T-cell (primary cell): ENCODE results near the gene PARD3B. TPM values are rescaled to one million over a fixed set of nuclear protein-coding genes. Genes with fewer than 3 reads are reported as not detected.

Experiments
- ATAC-seq, 4 experiments: fragments of 200-7000 bp in 3 of 4; fragments of 150-1000 bp in 1 of 4; cut with Tn5 transposase; replicated peaks in 1 of 4; 1 replicate in 3 of 4; 2 replicates in 1 of 4; pipeline ENCODE4 v1.10.0; 2021; ENCODE audit warnings: moderate library complexity in 3 of 4, mild to moderate bottlenecking in 2 of 4, moderate number of reproducible peaks in 1 of 4
- CTCF ChIA-PET, 2 donors: fragments of 300-600 bp; sonication (Branson Sonifier 250); formaldehyde crosslinking; loops; one replicate each; lab custom pipeline; 2022; ENCODE audit warnings: antibody characterized with exemption in 2 of 2; lab: Charles Lee
- POLR2A ChIA-PET, 2 donors: fragments of 300-600 bp; sonication (Branson Sonifier 250); formaldehyde crosslinking; loops; one replicate each; lab custom pipeline; 2022; ENCODE audit warnings: antibody characterized with exemption in 2 of 2; lab: Charles Lee
- DNase-seq, 35 experiments: peaks; one replicate each; pipeline versions ENCODE4 v3.0.0 to v3.0.0-alpha.2; 2013 to 2023
- H3K27ac ChIP-seq: one replicate; pipeline ENCODE4 v1.5.1; 2013; ENCODE audit warnings: low read length
- H3K27me3 ChIP-seq, 2 experiments: replicated peaks in 1 of 2; 1 replicate in 1 of 2; 2 replicates in 1 of 2; pipeline versions ENCODE4 v1.6.1 to v1.7.0; 2013; ENCODE audit warnings: low read length in 1 of 2, mixed read lengths in 1 of 2; ENCODE audit not compliant: control insufficient read depth in 2 of 2, insufficient read depth in 2 of 2; ENCODE audit errors: extremely low read depth in 1 of 2
- H3K36me3 ChIP-seq, 2 donors: 1 replicate in 1 of 2; 2 replicates in 1 of 2; pipeline versions ENCODE4 v1.6.1 to v1.7.0; 2013; ENCODE audit warnings: low read length in 1 of 2; ENCODE audit not compliant: control insufficient read depth in 2 of 2, insufficient read depth in 1 of 2; ENCODE audit errors: extremely low read depth in 1 of 2
- H3K4me1 ChIP-seq, 2 experiments: 1 replicate in 1 of 2; 2 replicates in 1 of 2; pipeline versions ENCODE4 v1.6.1 to v1.7.0; 2013; ENCODE audit warnings: low read length in 2 of 2, mixed read lengths in 1 of 2; ENCODE audit not compliant: insufficient read depth in 2 of 2, control insufficient read depth in 1 of 2; ENCODE audit errors: extremely low read depth in 1 of 2
- H3K4me3 ChIP-seq, 2 donors: 1 replicate in 1 of 2; 2 replicates in 1 of 2; pipeline versions ENCODE4 v1.5.1 to v1.7.0; 2013; ENCODE audit warnings: mild to moderate bottlenecking in 2 of 2, low read length in 1 of 2, moderate library complexity in 1 of 2; ENCODE audit not compliant: control insufficient read depth in 1 of 2; ENCODE audit errors: extremely low read depth in 1 of 2
- H3K9me3 ChIP-seq: 2 replicates; pipeline ENCODE4 v1.7.0; 2013
- H3K27ac Mint-ChIP-seq, 2 donors: one replicate each; pipeline ENCODE4 v1.8.0; 2020 to 2021; ENCODE audit warnings: mild to moderate bottlenecking in 2 of 2, mixed read lengths in 2 of 2
- H3K27me3 Mint-ChIP-seq, 2 donors: one replicate each; pipeline ENCODE4 v1.8.0; 2021 to 2022; ENCODE audit warnings: mixed read lengths in 2 of 2
- H3K36me3 Mint-ChIP-seq: one replicate; pipeline ENCODE4 v1.8.0; 2021; ENCODE audit warnings: mixed read lengths
- H3K4me1 Mint-ChIP-seq, 3 donors: one replicate each; pipeline ENCODE4 v1.8.0; 2020 to 2022; ENCODE audit warnings: mixed read lengths in 3 of 3, mild to moderate bottlenecking in 1 of 3
- H3K4me3 Mint-ChIP-seq, 3 donors: one replicate each; pipeline ENCODE4 v1.8.0; 2020 to 2022; ENCODE audit warnings: mild to moderate bottlenecking in 3 of 3, mixed read lengths in 3 of 3, moderate library complexity in 3 of 3
- H3K9me3 Mint-ChIP-seq, 3 donors: one replicate each; pipeline ENCODE4 v1.8.0; 2020 to 2022; ENCODE audit warnings: mixed read lengths in 3 of 3
- WGBS: methylation state at CpG from one replicate; pipeline ENCODE4 v1.1.5; 2013; ENCODE audit warnings: missing lambda C conversion rate; ENCODE audit not compliant: insufficient coverage; 5-methylcytosine and 5-hydroxymethylcytosine counted together
- total RNA-seq, 35 experiments: library from RNA in 6 of 35; stranded (reverse) in 6 of 35; fragments of 120-200 nt in 1 of 35; gene quantifications; one replicate each; pipeline versions ENCODE4 v1.2.1 to v1.2.4 and lab custom pipeline; 2013 to 2026

The PARD3B gene
- total RNA-seq, 5 donors from 2014 or later (not counting 1 experiment from before 2014, with no cell fraction given): 0.75 to 2.0 (median 1.6) TPM

- Histone ChIP-seq H3K9me3 (no peaks in the 10 kb centered on the region), H3K4me1 (no peaks in the 10 kb centered on the region), H3K4me3 (no peak overlapping the region), H3K27ac (no peak overlapping the region), H3K27me3 (peaks cover 0 to 7% of the 10 kb centered on the region in 2 experiments), H3K36me3 (no peaks in the 10 kb centered on the region)
- Mint-ChIP-seq H3K36me3 (no peaks in the 10 kb centered on the region), H3K4me3 (no peak overlapping the region), H3K4me1 (no peaks in the 10 kb centered on the region), H3K27me3 (peaks cover 0 to 4% of the 10 kb centered on the region in 2 donors), H3K27ac (no peak overlapping the region), H3K9me3 (no peaks in the 10 kb centered on the region)
- WGBS: 100% methylated on average over 1 of the region's 7 CpGs
- no peak for DNase-seq
- ATAC-seq: no peak
- ChIA-PET CTCF (interaction anchor here in 1 of 2 donors (1.0 kb wide), 1 partner anchor 29 kb away, joined by 3 read pairs; no protein-coding TSS in a partner anchor), POLR2A (no interaction called here)
These were observed 1105.7 kb downstream of the PARD3B start for GRCh38 chr2:205650931-205651330.

GRCh38 chr2:205651719-205652118, 1106.4 kb downstream of the PARD3B start:
- Mint-ChIP-seq H3K27ac (no peak overlapping the region), H3K4me3 (no peak overlapping the region), H3K36me3 (no peaks in the 10 kb centered on the region), H3K9me3 (no peaks in the 10 kb centered on the region), H3K4me1 (no peaks in the 10 kb centered on the region), H3K27me3 (peaks cover 0 to 4% of the 10 kb centered on the region in 2 donors)
- CTCF ChIA-PET: interaction anchor here in 1 of 2 donors (1.2 kb wide), 1 partner anchor 65 kb away, joined by 7 read pairs; no protein-coding TSS in a partner anchor
- POLR2A ChIA-PET: no interaction called here
- Histone ChIP-seq H3K27ac (no peak overlapping the region), H3K27me3 (peaks cover 0 to 7% of the 10 kb centered on the region in 2 experiments), H3K4me3 (no peak overlapping the region), H3K4me1 (no peaks in the 10 kb centered on the region), H3K36me3 (no peaks in the 10 kb centered on the region), H3K9me3 (no peaks in the 10 kb centered on the region)
- ATAC-seq (no peak), DNase-seq (no peak)
- WGBS: 0% methylated on average over 1 of the region's 1 CpG

GRCh38 chr2:205654878-205655605, 1109.8 kb downstream of the PARD3B start:
- H3K4me1 Mint-ChIP-seq: peaks cover under 1 to 4% (median 2%) of the 10 kb centered on the region in 3 donors
- WGBS: 70% methylated on average over 7 of the region's 10 CpGs
- DNase-seq (no peak), ATAC-seq (no peak)
- peaks cover 0 to 4% of the 10 kb centered on the region in 2 donors for H3K27me3 Mint-ChIP-seq
- ChIA-PET POLR2A (no interaction called here), CTCF (no interaction called here)
- Histone ChIP-seq H3K4me1 (peaks cover 0 to 3% of the 10 kb centered on the region in 2 experiments), H3K4me3 (no peak overlapping the region), H3K36me3 (no peaks in the 10 kb centered on the region), H3K9me3 (no peaks in the 10 kb centered on the region), H3K27ac (no peak overlapping the region), H3K27me3 (peaks cover 0 to 2% of the 10 kb centered on the region in 2 experiments)
- H3K36me3 Mint-ChIP-seq: no peaks in the 10 kb centered on the region
- H3K4me3 Mint-ChIP-seq: no peak overlapping the region
- H3K27ac Mint-ChIP-seq: no peak overlapping the region
- no peaks in the 10 kb centered on the region for H3K9me3 Mint-ChIP-seq

GRCh38 chr2:205655779-205656456, 1110.6 kb downstream of the PARD3B start:
- H3K27ac ChIP-seq: no peak overlapping the region
- WGBS: 97% methylated on average over 4 of the region's 6 CpGs
- Mint-ChIP-seq H3K4me1 (peaks cover 9 to 13% (median 11%) of the 10 kb centered on the region in 3 donors), H3K9me3 (no peaks in the 10 kb centered on the region), H3K27ac (no peak overlapping the region), H3K27me3 (peaks cover 0 to 4% of the 10 kb centered on the region in 2 donors), H3K4me3 (no peak overlapping the region), H3K36me3 (no peaks in the 10 kb centered on the region)
- H3K9me3 ChIP-seq: no peaks in the 10 kb centered on the region
- CTCF ChIA-PET: no interaction called here
- POLR2A ChIA-PET: no interaction called here
- no peak for ATAC-seq
- no peak overlapping the region for H3K4me3 ChIP-seq
- peaks cover 0 to 2% of the 10 kb centered on the region in 2 experiments for H3K27me3 ChIP-seq
- no peak for DNase-seq
- H3K4me1 ChIP-seq: peaks cover 3 to 10% of the 10 kb centered on the region in 2 experiments
- no peaks in the 10 kb centered on the region for H3K36me3 ChIP-seq

GRCh38 chr2:205656461-205656860, 1111.2 kb downstream of the PARD3B start:
- Histone ChIP-seq H3K27ac (no peak overlapping the region), H3K36me3 (no peaks in the 10 kb centered on the region), H3K4me3 (no peak overlapping the region), H3K4me1 (peaks cover 5 to 15% of the 10 kb centered on the region in 2 experiments), H3K9me3 (no peaks in the 10 kb centered on the region), H3K27me3 (peaks cover 0 to 2% of the 10 kb centered on the region in 2 experiments)
- ATAC-seq (no peak), DNase-seq (no peak)
- Mint-ChIP-seq H3K27ac (no peak overlapping the region), H3K27me3 (peaks cover 0 to 4% of the 10 kb centered on the region in 2 donors), H3K9me3 (no peaks in the 10 kb centered on the region), H3K4me3 (no peak overlapping the region), H3K36me3 (no peaks in the 10 kb centered on the region), H3K4me1 (peaks cover 15 to 18% (median 17%) of the 10 kb centered on the region in 3 donors)
- WGBS: 73% methylated on average over 3 of the region's 7 CpGs
- ChIA-PET POLR2A (no interaction called here), CTCF (no interaction called here)

- ATAC-seq: no peak
- Mint-ChIP-seq H3K4me3 (no peak overlapping the region), H3K27ac (no peak overlapping the region), H3K27me3 (peaks cover 0 to 4% of the 10 kb centered on the region in 2 donors), H3K4me1 (peaks cover 17 to 21% (median 19%) of the 10 kb centered on the region in 3 donors), H3K36me3 (no peaks in the 10 kb centered on the region), H3K9me3 (no peaks in the 10 kb centered on the region)
- no peak overlapping the region for H3K27ac ChIP-seq
- peaks cover 5 to 16% of the 10 kb centered on the region in 2 experiments for H3K4me1 ChIP-seq
- H3K27me3 ChIP-seq: peaks cover 0 to 2% of the 10 kb centered on the region in 2 experiments
- CTCF ChIA-PET: no interaction called here
- no peak for DNase-seq
- H3K9me3 ChIP-seq: no peaks in the 10 kb centered on the region
- POLR2A ChIA-PET: no interaction called here
- WGBS: no CpG with 5 or more reads among the region's 4 CpGs
- H3K4me3 ChIP-seq: no peak overlapping the region
- H3K36me3 ChIP-seq: no peaks in the 10 kb centered on the region
These were observed 1111.7 kb downstream of the PARD3B start for GRCh38 chr2:205656941-205657340.
